ENCODE data around the gene MINDY3.
"Not testable (repeated sequence)": the region's sequence is repeated elsewhere in the genome, so short reads cannot be mapped to it uniquely, and the experiment has no call there.

MINDY3 gene

DNA sequence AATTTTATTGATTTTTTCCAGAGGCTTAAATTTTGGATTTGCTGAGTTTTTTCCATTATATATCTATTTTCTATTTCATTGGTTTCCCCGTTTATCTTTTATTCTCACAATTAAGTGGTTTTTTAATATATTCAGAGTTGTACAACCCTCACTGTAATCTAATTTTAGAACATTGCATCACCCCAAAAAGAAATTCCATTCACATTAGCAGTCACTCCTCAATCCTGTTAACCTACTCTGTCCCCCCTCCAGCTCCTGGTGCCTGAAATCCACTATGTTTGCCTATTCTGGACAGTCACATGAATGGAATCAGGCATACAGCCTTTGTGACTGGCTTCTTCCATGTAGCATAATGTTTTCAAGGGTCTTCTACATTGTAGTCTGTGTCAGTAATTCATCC is 84.8 kb downstream of the MINDY3 start:
- CTCF ChIA-PET = no interaction called here
- Histone ChIP-seq H3K9me3 (ENCODE audit: control insufficient read depth, insufficient read depth, low read depth, low read length) (no peaks in the 10 kb centered on the region), H3K4me3 (ENCODE audit: low read depth, low read length) (no peak overlapping the region), H3K4me1 (ENCODE audit: control insufficient read depth, insufficient read depth, low read length) (no peaks in the 10 kb centered on the region), H3K36me3 (ENCODE audit: control insufficient read depth in 2 of 2, insufficient read depth in 1 of 2, low read length in 2 of 2) (peaks cover 13 to 31% of the 10 kb centered on the region in 2 experiments; a peak in 2 of 3 replicates), H3K27ac (ENCODE audit: extremely low read depth, low read depth, low read length) (no peak overlapping the region)
- TF ChIP-seq, protein P1, sequence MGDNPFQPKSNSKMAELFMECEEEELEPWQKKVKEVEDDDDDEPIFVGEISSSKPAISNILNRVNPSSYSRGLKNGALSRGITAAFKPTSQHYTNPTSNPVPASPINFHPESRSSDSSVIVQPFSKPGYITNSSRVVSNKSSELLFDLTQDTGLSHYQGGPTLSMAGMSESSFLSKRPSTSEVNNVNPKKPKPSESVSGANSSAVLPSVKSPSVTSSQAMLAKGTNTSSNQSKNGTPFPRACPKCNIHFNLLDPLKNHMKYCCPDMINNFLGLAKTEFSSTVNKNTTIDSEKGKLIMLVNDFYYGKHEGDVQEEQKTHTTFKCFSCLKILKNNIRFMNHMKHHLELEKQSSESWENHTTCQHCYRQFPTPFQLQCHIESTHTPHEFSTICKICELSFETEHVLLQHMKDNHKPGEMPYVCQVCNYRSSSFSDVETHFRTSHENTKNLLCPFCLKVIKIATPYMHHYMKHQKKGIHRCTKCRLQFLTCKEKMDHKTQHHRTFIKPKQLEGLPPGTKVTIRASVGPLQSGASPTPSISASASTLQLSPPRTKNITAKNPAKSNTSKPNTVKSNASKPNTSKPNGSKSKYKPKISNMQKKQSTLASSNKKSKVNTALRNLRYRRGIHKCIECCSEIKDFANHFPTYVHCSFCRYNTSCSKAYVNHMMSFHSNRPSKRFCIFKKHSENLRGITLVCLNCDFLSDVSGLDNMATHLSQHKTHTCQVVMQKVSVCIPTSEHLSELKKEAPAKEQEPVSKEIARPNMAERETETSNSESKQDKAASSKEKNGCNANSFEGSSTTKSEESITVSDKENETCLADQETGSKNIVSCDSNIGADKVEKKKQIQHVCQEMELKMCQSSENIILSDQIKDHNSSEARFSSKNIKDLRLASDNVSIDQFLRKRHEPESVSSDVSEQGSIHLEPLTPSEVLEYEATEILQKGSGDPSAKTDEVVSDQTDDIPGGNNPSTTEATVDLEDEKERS (tag by site-specific recombination; IDR thresholded peaks at IDR 0.05) = no peak
- no peak for TF ChIP-seq GLIS2 (tag by site-specific recombination; IDR thresholded peaks at IDR 0.05)
- TF ChIP-seq SP2 (tag by site-specific recombination; IDR thresholded peaks at IDR 0.05) = no peak
- TF ChIP-seq, protein P2, sequence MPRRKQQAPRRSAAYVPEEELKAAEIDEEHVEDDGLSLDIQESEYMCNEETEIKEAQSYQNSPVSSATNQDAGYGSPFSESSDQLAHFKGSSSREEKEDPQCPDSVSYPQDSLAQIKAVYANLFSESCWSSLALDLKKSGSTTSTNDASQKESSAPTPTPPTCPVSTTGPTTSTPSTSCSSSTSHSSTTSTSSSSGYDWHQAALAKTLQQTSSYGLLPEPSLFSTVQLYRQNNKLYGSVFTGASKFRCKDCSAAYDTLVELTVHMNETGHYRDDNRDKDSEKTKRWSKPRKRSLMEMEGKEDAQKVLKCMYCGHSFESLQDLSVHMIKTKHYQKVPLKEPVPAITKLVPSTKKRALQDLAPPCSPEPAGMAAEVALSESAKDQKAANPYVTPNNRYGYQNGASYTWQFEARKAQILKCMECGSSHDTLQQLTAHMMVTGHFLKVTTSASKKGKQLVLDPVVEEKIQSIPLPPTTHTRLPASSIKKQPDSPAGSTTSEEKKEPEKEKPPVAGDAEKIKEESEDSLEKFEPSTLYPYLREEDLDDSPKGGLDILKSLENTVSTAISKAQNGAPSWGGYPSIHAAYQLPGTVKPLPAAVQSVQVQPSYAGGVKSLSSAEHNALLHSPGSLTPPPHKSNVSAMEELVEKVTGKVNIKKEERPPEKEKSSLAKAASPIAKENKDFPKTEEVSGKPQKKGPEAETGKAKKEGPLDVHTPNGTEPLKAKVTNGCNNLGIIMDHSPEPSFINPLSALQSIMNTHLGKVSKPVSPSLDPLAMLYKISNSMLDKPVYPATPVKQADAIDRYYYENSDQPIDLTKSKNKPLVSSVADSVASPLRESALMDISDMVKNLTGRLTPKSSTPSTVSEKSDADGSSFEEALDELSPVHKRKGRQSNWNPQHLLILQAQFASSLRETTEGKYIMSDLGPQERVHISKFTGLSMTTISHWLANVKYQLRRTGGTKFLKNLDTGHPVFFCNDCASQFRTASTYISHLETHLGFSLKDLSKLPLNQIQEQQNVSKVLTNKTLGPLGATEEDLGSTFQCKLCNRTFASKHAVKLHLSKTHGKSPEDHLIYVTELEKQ (tag by site-specific recombination; IDR thresholded peaks at IDR 0.05; ENCODE audit: borderline replicate concordance) = no peak
- no peak for TF ChIP-seq ZFP41 (tag by site-specific recombination; IDR thresholded peaks at IDR 0.05; ENCODE audit: borderline replicate concordance)
- no peak for TF ChIP-seq KLF1 (tag by site-specific recombination; IDR thresholded peaks at IDR 0.05)
- TF ChIP-seq, protein P3, sequence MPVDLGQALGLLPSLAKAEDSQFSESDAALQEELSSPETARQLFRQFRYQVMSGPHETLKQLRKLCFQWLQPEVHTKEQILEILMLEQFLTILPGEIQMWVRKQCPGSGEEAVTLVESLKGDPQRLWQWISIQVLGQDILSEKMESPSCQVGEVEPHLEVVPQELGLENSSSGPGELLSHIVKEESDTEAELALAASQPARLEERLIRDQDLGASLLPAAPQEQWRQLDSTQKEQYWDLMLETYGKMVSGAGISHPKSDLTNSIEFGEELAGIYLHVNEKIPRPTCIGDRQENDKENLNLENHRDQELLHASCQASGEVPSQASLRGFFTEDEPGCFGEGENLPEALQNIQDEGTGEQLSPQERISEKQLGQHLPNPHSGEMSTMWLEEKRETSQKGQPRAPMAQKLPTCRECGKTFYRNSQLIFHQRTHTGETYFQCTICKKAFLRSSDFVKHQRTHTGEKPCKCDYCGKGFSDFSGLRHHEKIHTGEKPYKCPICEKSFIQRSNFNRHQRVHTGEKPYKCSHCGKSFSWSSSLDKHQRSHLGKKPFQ (tag by site-specific recombination; IDR thresholded peaks at IDR 0.05) = no peak
- no peak for TF ChIP-seq ZNF404 (tag by site-specific recombination; IDR thresholded peaks at IDR 0.05)
- TF ChIP-seq, protein P4, sequence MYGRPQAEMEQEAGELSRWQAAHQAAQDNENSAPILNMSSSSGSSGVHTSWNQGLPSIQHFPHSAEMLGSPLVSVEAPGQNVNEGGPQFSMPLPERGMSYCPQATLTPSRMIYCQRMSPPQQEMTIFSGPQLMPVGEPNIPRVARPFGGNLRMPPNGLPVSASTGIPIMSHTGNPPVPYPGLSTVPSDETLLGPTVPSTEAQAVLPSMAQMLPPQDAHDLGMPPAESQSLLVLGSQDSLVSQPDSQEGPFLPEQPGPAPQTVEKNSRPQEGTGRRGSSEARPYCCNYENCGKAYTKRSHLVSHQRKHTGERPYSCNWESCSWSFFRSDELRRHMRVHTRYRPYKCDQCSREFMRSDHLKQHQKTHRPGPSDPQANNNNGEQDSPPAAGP (tag by site-specific recombination; IDR thresholded peaks at IDR 0.05) = no peak
- TF ChIP-seq ZNF311 (tag by site-specific recombination; IDR thresholded peaks at IDR 0.05; ENCODE audit: borderline replicate concordance) = no peak
- POLR2A ChIA-PET = no interaction called here

DNA sequence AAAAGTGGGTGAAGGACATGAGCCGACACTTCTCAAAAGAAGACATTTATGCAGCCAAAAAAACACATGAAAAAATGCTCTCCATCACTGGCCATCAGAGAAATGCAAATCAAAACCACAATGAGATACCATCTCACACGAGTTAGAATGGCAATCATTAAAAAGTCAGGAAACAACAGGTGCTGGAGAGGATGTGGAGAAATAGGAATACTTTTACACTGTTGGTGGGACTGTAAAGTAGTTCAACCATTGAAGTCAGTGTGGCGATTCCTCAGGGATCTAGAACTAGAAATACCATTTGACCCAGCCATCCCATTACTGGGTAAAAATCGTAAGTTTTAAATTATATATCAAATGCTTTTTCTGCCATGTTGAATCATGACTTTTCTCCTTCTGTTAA is 85.8 kb downstream of the MINDY3 start:
- POLR2A ChIA-PET; H3K4me1 ChIP-seq (ENCODE audit: control insufficient read depth, insufficient read depth, low read length); CTCF ChIA-PET; H3K4me3 ChIP-seq (ENCODE audit: low read depth, low read length); H3K9me3 ChIP-seq (ENCODE audit: control insufficient read depth, insufficient read depth, low read depth, low read length); H3K27ac ChIP-seq (ENCODE audit: extremely low read depth, low read depth, low read length): not testable (repeated sequence)
- TF ChIP-seq ZNF184 (tag by site-specific recombination; IDR thresholded peaks at IDR 0.05) = peak; percentile 97
- TF ChIP-seq SCRT1 (tag by site-specific recombination; IDR thresholded peaks at IDR 0.05; ENCODE audit: borderline replicate concordance) = peak; percentile 17; the same call in 1 of the 2 replicates
- 0 out of 2 replicates have a peak, but pooled peaks have one; percentile 33 for TF ChIP-seq SCRT2 (tag by site-specific recombination; IDR thresholded peaks at IDR 0.05)
- peaks cover 13 to 26% of the 10 kb centered on the region in 2 experiments; a peak in 2 of 3 replicates for H3K36me3 ChIP-seq (ENCODE audit: control insufficient read depth in 2 of 2, insufficient read depth in 1 of 2, low read length in 2 of 2)

All from HEK293 (cell line).